Trophoblast cell (in vitro differentiated cells and primary cell): ENCODE measurements around the gene BDKRB1.
A peak's percentile ranks its signal among the peaks of the same experiment; 100 is the strongest.

Experiments
- DNase-seq, 2 donors: peaks; one replicate each; pipeline ENCODE4 v3.0.0-alpha.2; 2016
- H2AFZ ChIP-seq: 2 replicates; pipeline ENCODE4 v1.6.1; 2013; ENCODE audit warnings: low read length, moderate library complexity, mild to moderate bottlenecking; ENCODE audit not compliant: insufficient read depth, poor library complexity
- H2AK5ac ChIP-seq: 2 replicates; pipeline ENCODE4 v1.6.1; 2013; ENCODE audit warnings: mild to moderate bottlenecking, low read length
- H2BK120ac ChIP-seq: 2 replicates; pipeline ENCODE4 v1.6.1; 2013; ENCODE audit warnings: low read length, mild to moderate bottlenecking, moderate library complexity; ENCODE audit not compliant: insufficient read depth, poor library complexity
- H2BK12ac ChIP-seq: 2 replicates; pipeline ENCODE4 v1.6.1; 2013; ENCODE audit warnings: mild to moderate bottlenecking, low read length, moderate library complexity
- H2BK5ac ChIP-seq: 2 replicates; pipeline ENCODE4 v1.6.1; 2013; ENCODE audit warnings: low read length, low read depth, moderate library complexity, mild to moderate bottlenecking; ENCODE audit not compliant: poor library complexity
- H3K14ac ChIP-seq: 2 replicates; pipeline ENCODE4 v1.6.1; 2013; ENCODE audit warnings: mild to moderate bottlenecking, low read length
- H3K18ac ChIP-seq: 2 replicates; pipeline ENCODE4 v1.6.1; 2013; ENCODE audit warnings: mild to moderate bottlenecking, low read length
- H3K23ac ChIP-seq: 2 replicates; pipeline ENCODE4 v1.6.1; 2013; ENCODE audit warnings: low read length
- H3K27ac ChIP-seq: 2 replicates; pipeline ENCODE4 v1.5.1; 2013; ENCODE audit warnings: low read depth, mild to moderate bottlenecking, inconsistent platforms, low read length, moderate library complexity
- H3K27me3 ChIP-seq: 2 replicates; pipeline ENCODE4 v1.6.1; 2013; ENCODE audit warnings: inconsistent platforms, mild to moderate bottlenecking, low read length, moderate library complexity; ENCODE audit not compliant: insufficient read depth
- H3K36me3 ChIP-seq, 2 experiments: 1 replicate in 1 of 2; 2 replicates in 1 of 2; pipeline ENCODE4 v1.6.1; 2013; ENCODE audit warnings: low read length in 2 of 2, mild to moderate bottlenecking in 2 of 2, moderate library complexity in 1 of 2; ENCODE audit not compliant: insufficient read depth in 2 of 2, control insufficient read depth in 1 of 2
- H3K4ac ChIP-seq: 2 replicates; pipeline ENCODE4 v1.6.1; 2013; ENCODE audit warnings: low read depth, mild to moderate bottlenecking, low read length, moderate library complexity
- H3K4me1 ChIP-seq, 2 experiments: 1 replicate in 1 of 2; 2 replicates in 1 of 2; pipeline ENCODE4 v1.6.1; 2013; ENCODE audit warnings: low read length in 2 of 2, mild to moderate bottlenecking in 2 of 2, moderate library complexity in 1 of 2; ENCODE audit not compliant: insufficient read depth in 2 of 2, control insufficient read depth in 1 of 2
- H3K4me2 ChIP-seq: 2 replicates; pipeline ENCODE4 v1.6.1; 2013; ENCODE audit warnings: inconsistent platforms, mild to moderate bottlenecking, low read length, moderate library complexity
- H3K4me3 ChIP-seq: 2 replicates; pipeline ENCODE4 v1.5.1; 2013; ENCODE audit warnings: mild to moderate bottlenecking, low read depth, low read length, inconsistent platforms
- H3K79me1 ChIP-seq: one replicate; pipeline ENCODE4 v1.6.1; 2013; ENCODE audit warnings: low read length
- H3K79me2 ChIP-seq: 2 replicates; pipeline ENCODE4 v1.6.1; 2013; ENCODE audit warnings: low read length, mild to moderate bottlenecking; ENCODE audit not compliant: control insufficient read depth, insufficient read depth, poor library complexity
- H3K9ac ChIP-seq: 2 replicates; pipeline ENCODE4 v1.6.1; 2013; ENCODE audit warnings: mild to moderate bottlenecking, low read length
- H3K9me3 ChIP-seq: 2 replicates; pipeline ENCODE4 v1.6.1; 2013; ENCODE audit warnings: low read depth, mild to moderate bottlenecking, control low read depth, inconsistent platforms, low read length; ENCODE audit not compliant: insufficient read depth
- H4K12ac ChIP-seq: 2 replicates; pipeline ENCODE4 v1.6.1; 2013; ENCODE audit warnings: low read depth, mild to moderate bottlenecking, low read length, moderate library complexity
- H4K8ac ChIP-seq: 2 replicates; pipeline ENCODE4 v1.6.1; 2013; ENCODE audit warnings: low read depth, mild to moderate bottlenecking, low read length, moderate library complexity
- H4K91ac ChIP-seq: one replicate; pipeline ENCODE4 v1.6.1; 2013; ENCODE audit warnings: low read depth, mild to moderate bottlenecking, low read length, moderate library complexity
- WGBS: extraction: QIAGEN DNeasy Blood & Tissue Kit; methylation state at CpG from one replicate; pipeline ENCODE4 v1.1.7; 2013; ENCODE audit warnings: missing lambda C conversion rate; ENCODE audit not compliant: insufficient read length, insufficient coverage; ENCODE audit errors: extremely low coverage; 5-methylcytosine and 5-hydroxymethylcytosine counted together

BDKRB1 gene

DNA sequence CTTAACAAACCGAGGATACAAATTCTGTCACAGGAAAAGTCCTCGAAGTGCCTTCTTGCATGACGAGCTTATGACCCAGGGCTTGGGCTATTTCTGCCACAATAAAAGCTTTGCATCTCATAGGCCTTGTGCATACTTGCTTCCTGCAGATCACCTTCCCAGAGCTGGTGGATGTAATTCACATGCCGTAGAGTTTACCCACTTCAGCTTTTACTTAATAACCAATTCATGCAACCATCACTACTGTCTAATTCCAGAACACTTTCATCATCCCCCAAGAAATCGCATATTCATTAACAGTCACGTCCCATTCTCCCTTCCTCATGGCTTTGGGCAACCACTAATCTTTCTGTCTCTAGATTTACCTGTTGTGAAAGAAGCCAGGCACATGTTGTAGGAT is 9.0 kb upstream of the BDKRB1 start:
- no peak overlapping the region for H2AFZ ChIP-seq
- H3K14ac ChIP-seq, result peak overlapping the region; percentile 4
- peaks cover 23% of the 10 kb centered on the region for H3K79me1 ChIP-seq
- no peak overlapping the region for H3K18ac ChIP-seq
- H3K9ac ChIP-seq, result no peak overlapping the region
- H3K4me1 ChIP-seq, result peaks cover 25% of the 10 kb centered on the region in 2 experiments
- H3K79me2 ChIP-seq, result peaks cover 1% of the 10 kb centered on the region
- peaks cover 7 to 10% of the 10 kb centered on the region in 2 experiments for H3K36me3 ChIP-seq
- peaks cover 4% of the 10 kb centered on the region for H3K9me3 ChIP-seq
- peak overlapping the region; percentile 34 for H2BK12ac ChIP-seq
- H3K27ac ChIP-seq, result peak overlapping the region; percentile 18
- H4K8ac ChIP-seq, result peak overlapping the region; percentile 24
- H3K23ac ChIP-seq, result no peak overlapping the region
- H4K91ac ChIP-seq, result peak overlapping the region; percentile 73
- no peak overlapping the region for H4K12ac ChIP-seq
- DNase-seq, result peak in 1 of 2 donors; percentile 12
- H2BK5ac ChIP-seq, result peak overlapping the region; percentile 52
- H2BK120ac ChIP-seq, result peak overlapping the region; percentile 37
- no peak overlapping the region for H2AK5ac ChIP-seq
- no peak overlapping the region for H3K4ac ChIP-seq
- no peak overlapping the region for H3K4me2 ChIP-seq
- WGBS, result no CpG with 5 or more reads among the region's 6 CpGs
- no peaks in the 10 kb centered on the region for H3K27me3 ChIP-seq
- H3K4me3 ChIP-seq, result no peak overlapping the region

DNA sequence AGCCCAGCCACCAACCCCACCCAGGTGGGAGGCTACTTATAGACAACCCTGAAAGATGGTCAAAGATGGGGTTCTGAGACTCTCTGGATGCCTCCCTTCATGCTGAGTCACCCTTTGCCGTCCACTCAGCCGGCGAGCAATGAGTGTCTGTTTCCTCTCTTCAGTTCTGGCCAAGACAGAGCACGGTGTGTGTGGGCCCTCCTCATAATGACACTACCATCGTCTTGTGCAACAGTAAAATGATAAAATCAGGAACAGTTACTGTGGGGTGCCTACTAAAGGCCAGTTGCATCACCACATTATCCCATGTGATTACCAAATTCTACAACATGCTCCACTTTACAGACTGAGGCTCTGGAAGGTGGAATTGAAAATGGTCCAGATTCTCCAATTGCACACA is 7.0 kb upstream of the BDKRB1 start:
- Histone ChIP-seq H2BK5ac (peak overlapping the region; percentile 1), H3K79me1 (peaks cover 41% of the 10 kb centered on the region), H3K27me3 (no peaks in the 10 kb centered on the region), H2BK120ac (no peak overlapping the region), H3K4me3 (no peak overlapping the region), H3K36me3 (peaks cover 0 to 2% of the 10 kb centered on the region in 2 experiments), H3K14ac (no peak overlapping the region), H4K91ac (peak overlapping the region; percentile 78), H3K9me3 (no peaks in the 10 kb centered on the region), H3K4me2 (no peak overlapping the region), H3K27ac (peak overlapping the region; percentile 32), H4K12ac (no peak overlapping the region), H3K4ac (no peak overlapping the region), H3K4me1 (peaks cover 38 to 40% of the 10 kb centered on the region in 2 experiments), H2AFZ (no peak overlapping the region), H2BK12ac (no peak overlapping the region), H3K79me2 (peaks cover 8% of the 10 kb centered on the region), H3K23ac (no peak overlapping the region), H4K8ac (no peak overlapping the region), H3K9ac (no peak overlapping the region), H3K18ac (no peak overlapping the region), H2AK5ac (no peak overlapping the region)
- DNase-seq, result peak in 1 of 2 donors; percentile 3
- no CpG with 5 or more reads among the region's 5 CpGs for WGBS

DNA sequence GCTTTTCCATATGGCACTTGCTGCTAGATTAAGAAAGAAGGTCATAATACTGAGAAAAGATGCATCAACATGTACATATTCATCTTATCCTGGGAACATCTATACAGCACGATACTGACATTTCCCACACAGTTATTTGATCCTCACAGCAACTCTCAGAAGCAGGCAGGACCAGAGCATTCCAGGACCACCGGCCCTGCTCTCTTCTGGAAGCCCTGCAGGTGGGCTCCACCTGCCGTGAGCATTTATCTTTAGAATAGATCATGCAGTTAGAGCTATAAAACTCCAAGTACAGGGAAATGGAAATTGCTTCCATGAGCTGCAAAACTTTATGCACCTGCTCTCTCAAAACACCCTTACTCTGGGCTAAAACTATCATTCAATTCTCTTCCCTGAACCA is 5.5 kb upstream of the BDKRB1 start:
- Histone ChIP-seq H3K4me3 (no peak overlapping the region), H3K18ac (no peak overlapping the region), H4K8ac (no peak overlapping the region), H4K12ac (no peak overlapping the region), H3K79me1 (peaks cover 50% of the 10 kb centered on the region), H3K9me3 (no peaks in the 10 kb centered on the region), H3K4me1 (peaks cover 46 to 48% of the 10 kb centered on the region in 2 experiments), H3K23ac (no peak overlapping the region), H2AFZ (no peak overlapping the region), H2BK120ac (no peak overlapping the region), H3K4me2 (no peak overlapping the region), H2AK5ac (no peak overlapping the region), H3K27me3 (no peaks in the 10 kb centered on the region), H3K4ac (no peak overlapping the region), H3K14ac (no peak overlapping the region), H3K79me2 (peaks cover 11% of the 10 kb centered on the region), H3K36me3 (no peaks in the 10 kb centered on the region), H4K91ac (no peak overlapping the region), H3K27ac (no peak overlapping the region), H3K9ac (no peak overlapping the region), H2BK5ac (no peak overlapping the region), H2BK12ac (peak overlapping the region; percentile 68)
- no CpG with 5 or more reads among the region's 3 CpGs for WGBS
- DNase-seq, result no peak

DNA sequence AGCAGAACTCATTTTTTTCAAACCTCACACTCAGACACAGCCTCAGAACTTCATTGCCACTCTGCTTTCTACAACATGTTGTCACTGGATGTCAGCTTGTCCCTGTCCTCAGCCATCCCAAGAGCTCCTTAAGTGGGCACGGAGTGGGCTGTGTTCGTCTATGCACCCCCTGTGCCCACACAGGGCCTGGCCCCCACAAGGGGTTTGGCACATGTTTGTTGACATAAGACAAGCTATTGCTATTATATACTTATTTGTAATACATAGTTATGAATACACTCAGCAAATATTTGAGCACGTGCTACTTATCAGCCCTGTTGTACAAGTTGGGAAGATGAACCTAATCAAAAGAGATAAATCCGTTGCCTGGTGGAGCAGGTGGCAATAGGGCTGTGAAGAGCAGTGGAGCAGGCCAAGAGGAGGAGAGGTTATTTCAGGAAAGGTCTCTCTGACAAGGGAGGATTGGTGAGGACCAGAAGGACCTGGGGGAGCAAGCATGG is 4.3 kb upstream of the BDKRB1 start:
- peak overlapping the region; percentile 80 for H2BK12ac ChIP-seq
- H2BK5ac ChIP-seq, result peak overlapping the region; percentile 91
- H3K9me3 ChIP-seq, result no peaks in the 10 kb centered on the region
- H3K4ac ChIP-seq, result peak overlapping the region; percentile 32
- no peak for DNase-seq
- peak overlapping the region; percentile 98 for H4K91ac ChIP-seq
- peaks cover 11% of the 10 kb centered on the region for H3K79me2 ChIP-seq
- no peak overlapping the region for H3K9ac ChIP-seq
- WGBS, result no CpG with 5 or more reads among the region's 4 CpGs
- no peak overlapping the region for H4K12ac ChIP-seq
- peaks cover 47% of the 10 kb centered on the region for H3K79me1 ChIP-seq
- peak overlapping the region; percentile 80 for H4K8ac ChIP-seq
- peak overlapping the region; percentile 66 for H3K18ac ChIP-seq
- peak overlapping the region; percentile 93 for H2AK5ac ChIP-seq
- H3K36me3 ChIP-seq, result no peaks in the 10 kb centered on the region
- H3K23ac ChIP-seq, result no peak overlapping the region
- no peak overlapping the region for H3K4me3 ChIP-seq
- H2AFZ ChIP-seq, result no peak overlapping the region
- no peak overlapping the region for H3K4me2 ChIP-seq
- peak overlapping the region; percentile 95 for H2BK120ac ChIP-seq
- H3K4me1 ChIP-seq, result peaks cover 41 to 42% of the 10 kb centered on the region in 2 experiments
- H3K27ac ChIP-seq, result no peak overlapping the region
- H3K14ac ChIP-seq, result peak overlapping the region; percentile 92
- no peaks in the 10 kb centered on the region for H3K27me3 ChIP-seq
